Measurements from ENCODE around the gene RTN1. TPM values are rescaled to one million over a fixed set of nuclear protein-coding genes. Genes with fewer than 3 reads are reported as not detected.

RTN1 gene
- total and polyA plus RNA-seq, 9 of the 15 experiments (the other 6 are each of a cell fraction or from before 2014, with no cell fraction given) = 0.03 to 0.09 TPM; not detected in 7

DNA sequence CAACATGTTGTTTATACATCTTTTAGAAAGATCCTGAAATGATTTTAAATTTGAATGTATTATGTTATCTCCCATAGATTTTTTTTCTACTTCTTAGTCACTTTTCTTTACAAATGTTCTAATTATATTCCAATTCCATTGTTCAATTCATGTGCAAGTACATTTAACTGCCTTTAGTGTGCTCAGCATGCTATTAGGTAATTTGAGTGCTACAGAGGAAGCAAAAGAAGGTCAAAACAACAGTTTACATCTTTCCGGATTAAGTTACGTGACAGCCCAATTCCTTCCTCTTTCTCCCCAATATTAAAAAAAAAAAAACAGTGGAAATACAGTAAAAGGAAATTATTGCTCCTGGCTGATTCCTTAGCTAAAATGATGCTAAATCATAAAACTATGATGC, 98.3 kb downstream of the RTN1 start:
- POLR2A ChIA-PET = interaction anchor here (1.0 kb wide), 1 partner anchor 10 kb away, joined by 3 read pairs; no protein-coding TSS in a partner anchor
- Histone ChIP-seq H3K36me3 (ENCODE audit: control insufficient read depth, insufficient read depth, low read length) (no peaks in the 10 kb centered on the region), H3K27ac (ENCODE audit: extremely low read depth, low read depth, low read length) (no peak overlapping the region), H2AFZ (ENCODE audit: low read depth, low read length) (no peak overlapping the region), H4K20me1 (replicated peaks; ENCODE audit: control insufficient read depth, insufficient read depth, low read length) (no peaks in the 10 kb centered on the region), H3K9ac (ENCODE audit: insufficient read depth in 1 of 2, low read depth in 2 of 2, low read length in 2 of 2) (no peak overlapping the region), H3K4me1 (replicated peaks in 1 of 2; ENCODE audit: control insufficient read depth in 2 of 2, insufficient read depth in 2 of 2, low read length in 2 of 2) (no peaks in the 10 kb centered on the region), H3K4me3 (no peak overlapping the region), H3K27me3 (ENCODE audit: control insufficient read depth in 2 of 2, insufficient read depth in 2 of 2, low read length in 2 of 2) (no peaks in the 10 kb centered on the region), H3K79me2 (ENCODE audit: control insufficient read depth, insufficient read depth, low read length) (no peaks in the 10 kb centered on the region), H3K4me2 (ENCODE audit: insufficient read depth, low read length) (no peak overlapping the region), H3K9me1 (ENCODE audit: control insufficient read depth, insufficient read depth, low read length) (no peaks in the 10 kb centered on the region), H3K9me3 (replicated peaks; ENCODE audit: control insufficient read depth, insufficient read depth, low read depth, low read length) (no peaks in the 10 kb centered on the region)
- WGBS (ENCODE audit: insufficient coverage, low coverage, missing lambda C conversion rate) = 13% methylated on average over 2 of the region's 2 CpGs
- CTCF ChIA-PET (ENCODE audit: low intra/inter-chr PET ratio) = no interaction called here
- ATAC-seq = no peak
- BruUV-seq (replicated peaks) = no TSS peak
- in situ Hi-C loops (cut with MboI) = no loop called here
- no peak for FAIRE-seq
- no peak for DNase-seq (ENCODE audit: extremely low read depth in 1 of 4, low spot score in 3 of 4)
- intact Hi-C loops (cut with micrococcal nuclease) = no loop called here
- no peak for TF ChIP-seq TAF15 (IDR thresholded peaks at IDR 0.05; ENCODE audit: low read depth, low read length)
- no peak for TF ChIP-seq TARDBP (IDR thresholded peaks at IDR 0.05)
- no peak for TF ChIP-seq MEF2D (tag; conservative IDR thresholded peaks at IDR 0.05; ENCODE audit: low read depth)
- TF ChIP-seq, protein P1, sequence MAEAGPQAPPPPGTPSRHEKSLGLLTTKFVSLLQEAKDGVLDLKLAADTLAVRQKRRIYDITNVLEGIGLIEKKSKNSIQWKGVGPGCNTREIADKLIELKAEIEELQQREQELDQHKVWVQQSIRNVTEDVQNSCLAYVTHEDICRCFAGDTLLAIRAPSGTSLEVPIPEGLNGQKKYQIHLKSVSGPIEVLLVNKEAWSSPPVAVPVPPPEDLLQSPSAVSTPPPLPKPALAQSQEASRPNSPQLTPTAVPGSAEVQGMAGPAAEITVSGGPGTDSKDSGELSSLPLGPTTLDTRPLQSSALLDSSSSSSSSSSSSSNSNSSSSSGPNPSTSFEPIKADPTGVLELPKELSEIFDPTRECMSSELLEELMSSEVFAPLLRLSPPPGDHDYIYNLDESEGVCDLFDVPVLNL (CRISPR knock-in tag; IDR thresholded peaks at IDR 0.05; ENCODE audit: low read depth) = no peak
- TF ChIP-seq DIDO1 (tag; IDR thresholded peaks at IDR 0.05; ENCODE audit: low read depth) = no peak
- TF ChIP-seq, protein P2, sequence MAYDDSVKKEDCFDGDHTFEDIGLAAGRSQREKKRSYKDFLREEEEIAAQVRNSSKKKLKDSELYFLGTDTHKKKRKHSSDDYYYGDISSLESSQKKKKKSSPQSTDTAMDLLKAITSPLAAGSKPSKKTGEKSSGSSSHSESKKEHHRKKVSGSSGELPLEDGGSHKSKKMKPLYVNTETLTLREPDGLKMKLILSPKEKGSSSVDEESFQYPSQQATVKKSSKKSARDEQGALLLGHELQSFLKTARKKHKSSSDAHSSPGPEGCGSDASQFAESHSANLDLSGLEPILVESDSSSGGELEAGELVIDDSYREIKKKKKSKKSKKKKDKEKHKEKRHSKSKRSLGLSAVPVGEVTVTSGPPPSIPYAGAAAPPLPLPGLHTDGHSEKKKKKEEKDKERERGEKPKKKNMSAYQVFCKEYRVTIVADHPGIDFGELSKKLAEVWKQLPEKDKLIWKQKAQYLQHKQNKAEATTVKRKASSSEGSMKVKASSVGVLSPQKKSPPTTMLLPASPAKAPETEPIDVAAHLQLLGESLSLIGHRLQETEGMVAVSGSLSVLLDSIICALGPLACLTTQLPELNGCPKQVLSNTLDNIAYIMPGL (CRISPR knock-in tag; IDR thresholded peaks at IDR 0.05) = no peak
- no peak for TF ChIP-seq CC2D1A (IDR thresholded peaks at IDR 0.05)
- no peak for TF ChIP-seq TAF7 (tag; IDR thresholded peaks at IDR 0.05)
- TF ChIP-seq PML (IDR thresholded peaks at IDR 0.05; ENCODE audit: low read length) = no peak
- TF ChIP-seq RERE (CRISPR knock-in tag; IDR thresholded peaks at IDR 0.05; ENCODE audit: borderline replicate concordance) = no peak
- TF ChIP-seq MAFK (IDR thresholded peaks at IDR 0.05; ENCODE audit: low read length) = no peak
- TF ChIP-seq HSF4 (CRISPR knock-in tag; IDR thresholded peaks at IDR 0.05; ENCODE audit: borderline replicate concordance) = no peak
- TF ChIP-seq NR4A1 (CRISPR knock-in tag; IDR thresholded peaks at IDR 0.05) = no peak
- no peak for TF ChIP-seq NR4A1 (tag; IDR thresholded peaks at IDR 0.05)

Data from K562 (cell line).